ENCODE measurements around the gene MUC4. TPM values are rescaled to one million over a fixed set of nuclear protein-coding genes. Genes with fewer than 3 reads are reported as not detected.

MUC4 gene
- total and polyA plus RNA-seq, 7 donors: under 0.01 to 195 (median 7.4) TPM; not detected in 1

GRCh38 chr3:195709676-195710085 is 102.0 kb downstream of the MUC4 start:
- TF ChIP-seq POLR2A (IDR thresholded peaks at IDR 0.05) (no peak), EP300 (IDR thresholded peaks at IDR 0.05) (no peak), POLR2AphosphoS5 (IDR thresholded peaks at IDR 0.05) (no peak), CTCF (IDR thresholded peaks at IDR 0.05) (no peak)
- intact Hi-C loops (cut with DNase I): no loop called here
- Histone ChIP-seq H3K4me1 (no peaks in the 10 kb centered on the region), H3K36me3 (peaks cover 10 to 39% (median 16%) of the 10 kb centered on the region in 4 donors), H3K27ac (no peak overlapping the region), H3K4me3 (no peak overlapping the region), H3K27me3 (no peaks in the 10 kb centered on the region), H3K9me3 (no peaks in the 10 kb centered on the region)
- WGBS, 2 donors: 96 to 97% methylated on average over 6 of the region's 6 CpGs
- DNase-seq: no peak

GRCh38 chr3:195708626-195709481 is 102.9 kb downstream of the MUC4 start:
- Histone ChIP-seq H3K36me3 (peaks cover 7 to 34% (median 13%) of the 10 kb centered on the region in 4 donors), H3K9me3 (no peaks in the 10 kb centered on the region), H3K4me3 (no peak overlapping the region), H3K4me1 (no peaks in the 10 kb centered on the region), H3K27me3 (no peaks in the 10 kb centered on the region), H3K27ac (no peak overlapping the region)
- no peak for TF ChIP-seq CTCF (IDR thresholded peaks at IDR 0.05)
- no peak for TF ChIP-seq POLR2A (IDR thresholded peaks at IDR 0.05)
- no peak for TF ChIP-seq EP300 (IDR thresholded peaks at IDR 0.05)
- no peak for TF ChIP-seq POLR2AphosphoS5 (IDR thresholded peaks at IDR 0.05)
- 85 to 92% methylated on average over 6 of the region's 6 CpGs for WGBS, 2 donors
- intact Hi-C loops (cut with DNase I): no loop called here
- no peak for DNase-seq

- DNase-seq: no peak
- Histone ChIP-seq H3K4me1 (no peaks in the 10 kb centered on the region), H3K9me3 (no peaks in the 10 kb centered on the region), H3K27me3 (no peaks in the 10 kb centered on the region), H3K36me3 (peaks cover 7 to 34% (median 13%) of the 10 kb centered on the region in 4 donors), H3K4me3 (no peak overlapping the region), H3K27ac (no peak overlapping the region)
- WGBS, 2 donors: 81 to 82% methylated on average over 6 of the region's 6 CpGs
- no peak for TF ChIP-seq POLR2AphosphoS5 (IDR thresholded peaks at IDR 0.05)
- no peak for TF ChIP-seq CTCF (IDR thresholded peaks at IDR 0.05)
- TF ChIP-seq POLR2A (IDR thresholded peaks at IDR 0.05): no peak
- intact Hi-C loops (cut with DNase I): no loop called here
Observed at GRCh38 chr3:195708061-195708460, 103.7 kb downstream of the MUC4 start.

GRCh38 chr3:195705081-195705991 is 106.4 kb downstream of the MUC4 start:
- Histone ChIP-seq H3K4me1 (no peaks in the 10 kb centered on the region), H3K27ac (no peak overlapping the region), H3K9me3 (no peaks in the 10 kb centered on the region), H3K4me3 (no peak overlapping the region), H3K27me3 (no peaks in the 10 kb centered on the region), H3K36me3 (peaks cover 0 to 21% (median 8%) of the 10 kb centered on the region in 4 donors)
- no peak for TF ChIP-seq POLR2A (IDR thresholded peaks at IDR 0.05)
- peak in 1 of 4 donors; percentile 56 for TF ChIP-seq POLR2AphosphoS5 (IDR thresholded peaks at IDR 0.05)
- 55 to 78% methylated on average over 9 of the region's 9 CpGs for WGBS, 2 donors
- no peak for DNase-seq
- intact Hi-C loops (cut with DNase I): no loop called here
